Endothelial cell of umbilical vein (primary cell): ENCODE data around the gene CITED2.

Experiments used
- EZH2 ChIP-seq: IDR thresholded peaks from 2 replicates; pipeline ENCODE4 v1.6.1; 2012; ENCODE audit warnings: borderline replicate concordance, low read depth, mild to moderate bottlenecking, moderate library complexity, low read length, inconsistent platforms; ENCODE audit not compliant: severe bottlenecking
- POLR2A ChIP-seq: IDR thresholded peaks from 2 replicates; pipeline ENCODE4 v1.6.1; 2012; ENCODE audit warnings: low read depth, mild to moderate bottlenecking, control low read depth, low read length

- TF ChIP-seq EZH2 (no peak), POLR2A (no peak)
Measured at GRCh38 chr6:139325686-139326085, 48.8 kb downstream of the CITED2 start.
